GM23248 (cell line): ENCODE data around the gene HCN2.

Source experiments
- EZH2 ChIP-seq: fragments of 200-600 bp; sonication (generic); IDR thresholded peaks from 2 replicates; pipeline ENCODE4 v1.6.1; 2018; ENCODE audit warnings: antibody characterized with exemption, mild to moderate bottlenecking; ENCODE audit not compliant: insufficient read depth, poor library complexity, severe bottlenecking
- EZH2phosphoT487 ChIP-seq: fragments of 200-600 bp; sonication (generic); IDR thresholded peaks from 2 replicates; pipeline ENCODE4 v1.6.1; 2018; ENCODE audit warnings: antibody characterized with exemption, moderate library complexity, mild to moderate bottlenecking, low read depth; ENCODE audit not compliant: insufficient read depth

DNA sequence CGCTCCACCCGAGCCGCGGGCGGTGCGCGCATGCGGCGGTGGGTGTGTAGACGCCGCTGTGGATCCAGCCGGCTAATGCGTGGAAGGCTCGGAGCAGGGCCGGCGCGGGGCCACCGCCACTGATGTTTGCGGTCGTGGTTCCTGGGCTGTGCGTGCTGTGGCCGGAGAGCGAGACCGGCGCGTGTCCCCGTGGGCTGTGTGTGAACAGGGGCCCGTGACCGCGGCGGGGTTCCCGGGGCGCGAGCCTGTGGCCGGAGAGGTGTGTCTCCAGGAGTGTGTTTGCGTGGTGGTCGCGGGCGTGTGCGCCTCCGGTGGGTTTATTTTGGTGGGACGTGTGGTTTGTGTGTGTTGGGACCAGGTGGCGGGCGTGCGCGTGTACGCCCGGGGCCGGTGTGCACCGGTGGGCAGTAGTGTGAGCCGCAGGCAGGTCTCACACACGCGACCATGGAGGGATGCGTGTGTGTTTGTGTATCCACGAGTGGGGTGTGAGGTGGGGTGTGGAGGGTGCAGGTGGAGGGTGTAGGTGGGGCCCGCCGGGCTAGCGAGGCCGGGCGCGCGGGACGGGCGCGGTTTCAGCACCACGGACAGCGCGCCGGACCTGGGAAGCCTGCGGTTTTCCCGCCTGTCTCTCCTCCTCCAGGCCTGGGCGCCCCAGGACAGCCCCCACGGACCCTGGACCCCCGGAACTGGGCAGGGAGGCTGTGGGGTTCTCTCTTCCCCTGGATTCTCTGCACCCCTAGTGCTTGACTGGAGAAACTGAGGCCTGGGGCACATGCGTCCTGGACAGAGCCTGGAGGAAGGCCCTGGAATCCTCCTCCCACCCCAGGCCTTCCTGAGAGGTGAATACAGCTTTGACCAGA, 1.6 kb downstream of the HCN2 start:
- TF ChIP-seq EZH2 (no peak), EZH2phosphoT487 (no peak)
